HG03280 (cell line): Measurements from ENCODE around the gene MAP7.

Experiments
- ATAC-seq: cut with Tn5 transposase; IDR thresholded peaks from one replicate; pipeline ENCODE4 v1.9.1; 2021; ENCODE audit warnings: mild to moderate bottlenecking, moderate library complexity; ENCODE audit not compliant: unreplicated experiment

Gene MAP7

GRCh38 chr6:136534268-136534667, 16.0 kb downstream of the MAP7 start:
- no peak for ATAC-seq

DNA sequence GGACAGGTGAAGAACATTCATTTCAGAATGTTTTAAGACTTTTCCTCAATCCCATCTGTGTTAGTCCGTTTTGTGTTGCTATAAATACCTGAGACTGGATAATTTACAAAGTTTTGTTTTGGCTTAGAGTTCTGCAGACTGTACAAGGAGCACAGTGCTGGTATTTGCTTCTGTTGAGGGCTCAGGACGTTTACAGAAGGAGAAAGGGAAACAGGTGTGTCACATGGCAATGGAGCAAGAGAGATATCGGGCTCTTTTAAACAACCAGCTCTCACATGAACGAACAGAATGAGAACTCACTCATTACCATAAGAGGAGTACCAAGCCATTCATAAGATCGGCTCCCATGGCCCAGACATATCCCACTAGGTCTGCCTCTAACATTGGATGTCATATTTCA, 16.7 kb downstream of the MAP7 start:
- ATAC-seq, result no peak

DNA sequence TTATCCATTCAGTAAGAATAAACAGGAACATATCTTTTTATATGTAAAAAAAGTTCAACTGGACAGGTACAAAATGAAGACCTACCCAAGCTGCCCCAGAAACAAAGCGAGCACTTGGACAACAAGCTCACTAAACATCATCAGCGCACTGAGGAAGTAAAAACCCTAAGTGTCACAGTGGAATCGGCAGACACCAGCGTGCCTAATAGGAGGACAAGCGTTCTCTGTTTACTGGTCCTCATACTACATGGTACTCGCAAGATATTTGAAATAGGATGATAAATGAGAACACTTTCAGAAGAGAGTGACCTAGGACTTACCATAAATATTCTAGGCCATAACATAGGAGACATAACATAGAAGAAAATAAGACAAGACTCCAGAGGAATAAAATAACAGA, 18.2 kb downstream of the MAP7 start:
- ATAC-seq, result no peak

DNA sequence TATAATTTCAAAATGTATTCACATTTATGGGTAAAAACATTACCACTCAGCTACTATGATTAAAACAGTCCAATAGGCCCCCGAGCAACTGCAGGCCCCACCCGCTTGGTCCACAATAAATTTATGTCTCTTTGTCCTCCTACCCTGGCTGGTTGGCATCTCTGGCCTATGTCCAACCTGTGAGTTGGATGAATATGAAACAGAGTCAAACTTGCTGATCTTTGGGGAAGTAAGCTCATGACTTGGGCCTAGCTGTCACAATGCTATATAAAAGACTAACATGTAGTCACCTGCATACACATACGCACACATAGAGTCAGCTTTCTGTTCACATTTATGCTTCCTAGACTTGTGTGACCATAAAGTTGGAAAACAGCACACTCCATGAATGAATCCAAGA, 20.5 kb downstream of the MAP7 start:
- no peak for ATAC-seq

- ATAC-seq, result no peak
These were observed 21.7 kb downstream of the MAP7 start for GRCh38 chr6:136528477-136528876.

GRCh38 chr6:136527831-136528230, 22.4 kb downstream of the MAP7 start:
- ATAC-seq, result no peak

GRCh38 chr6:136526937-136527336, 23.3 kb downstream of the MAP7 start:
- no peak for ATAC-seq

DNA sequence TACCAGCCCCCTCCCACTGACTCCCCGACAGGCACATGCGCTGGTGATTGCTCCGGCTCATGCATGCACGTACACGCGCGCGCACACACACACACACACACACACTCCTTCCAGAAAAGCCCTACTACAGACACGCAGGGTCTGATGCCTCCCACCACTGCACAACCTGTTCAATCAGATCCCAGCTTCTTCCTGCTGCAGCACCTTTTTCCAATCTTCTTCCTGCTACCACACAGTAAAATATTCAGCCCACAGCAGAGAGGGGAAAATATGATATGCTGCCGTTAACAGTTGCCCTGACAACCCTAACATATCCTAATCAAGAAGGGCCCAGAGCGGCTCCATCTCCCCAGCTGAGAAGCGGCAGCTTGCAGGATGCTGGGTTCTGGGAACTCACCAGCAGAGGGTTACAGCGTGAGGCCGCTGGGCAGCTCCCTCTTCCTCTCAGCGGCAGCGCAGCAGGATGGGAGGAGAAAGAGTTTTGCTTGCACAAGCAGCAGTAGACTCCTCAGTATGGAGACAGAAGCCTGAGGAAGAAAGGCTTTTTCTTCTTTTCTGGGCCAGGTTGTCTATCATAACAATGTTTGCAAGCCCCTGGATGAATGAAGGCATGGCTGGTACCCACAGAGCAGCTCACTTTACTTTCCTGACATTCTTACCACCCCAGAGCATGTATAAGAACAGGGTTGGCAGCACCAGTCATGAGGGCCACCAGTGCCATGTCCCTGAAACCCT, 23.9 kb downstream of the MAP7 start:
- no peak for ATAC-seq

GRCh38 chr6:136525586-136526195, 24.5 kb downstream of the MAP7 start:
- no peak for ATAC-seq

GRCh38 chr6:136524936-136525413, 25.2 kb downstream of the MAP7 start:
- no peak for ATAC-seq

GRCh38 chr6:136524339-136524935, 25.8 kb downstream of the MAP7 start:
- ATAC-seq, result no peak

DNA sequence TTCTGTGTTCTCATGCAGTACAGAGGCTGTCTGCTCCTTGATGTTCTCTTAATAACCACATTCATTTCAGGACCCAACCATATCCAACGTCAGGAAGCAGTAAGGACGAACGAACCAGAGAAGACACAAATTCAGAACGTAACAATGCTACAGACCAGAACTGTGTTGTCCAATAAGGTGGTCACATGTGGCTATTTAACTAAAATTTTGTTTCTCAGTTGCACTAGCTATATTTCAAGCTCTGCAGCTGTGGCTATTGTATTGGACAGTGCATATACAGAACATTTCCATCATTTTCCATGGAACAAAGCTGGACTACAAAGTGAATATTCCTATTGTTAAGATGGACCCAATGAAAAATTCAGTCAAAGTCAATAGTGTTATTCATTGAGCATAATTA, 27.0 kb downstream of the MAP7 start:
- no peak for ATAC-seq

- no peak for ATAC-seq
These were observed 27.6 kb downstream of the MAP7 start for GRCh38 chr6:136522636-136523035.

- ATAC-seq, result no peak
These were observed 28.3 kb downstream of the MAP7 start for GRCh38 chr6:136521911-136522310.

DNA sequence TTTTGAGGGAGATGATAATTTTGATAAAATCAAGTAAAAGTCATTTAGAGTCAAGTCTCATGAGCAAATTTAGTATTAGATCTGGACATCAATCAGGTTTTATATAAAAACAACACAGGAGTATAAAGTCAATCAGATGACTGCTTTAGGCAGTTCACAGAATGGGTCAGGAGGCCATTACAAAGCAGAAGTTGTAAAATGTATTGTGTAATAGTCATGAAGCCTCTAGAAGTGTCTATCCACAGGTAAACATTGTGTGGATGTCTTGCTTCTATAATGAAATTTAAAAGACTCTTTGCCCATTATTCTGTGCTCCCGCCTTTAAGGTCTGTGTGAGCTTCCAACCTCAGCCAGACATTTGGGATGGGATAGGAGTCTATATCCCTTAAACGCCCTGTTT, 28.8 kb downstream of the MAP7 start:
- ATAC-seq, result no peak

GRCh38 chr6:136520517-136520916, 29.7 kb downstream of the MAP7 start:
- no peak for ATAC-seq

DNA sequence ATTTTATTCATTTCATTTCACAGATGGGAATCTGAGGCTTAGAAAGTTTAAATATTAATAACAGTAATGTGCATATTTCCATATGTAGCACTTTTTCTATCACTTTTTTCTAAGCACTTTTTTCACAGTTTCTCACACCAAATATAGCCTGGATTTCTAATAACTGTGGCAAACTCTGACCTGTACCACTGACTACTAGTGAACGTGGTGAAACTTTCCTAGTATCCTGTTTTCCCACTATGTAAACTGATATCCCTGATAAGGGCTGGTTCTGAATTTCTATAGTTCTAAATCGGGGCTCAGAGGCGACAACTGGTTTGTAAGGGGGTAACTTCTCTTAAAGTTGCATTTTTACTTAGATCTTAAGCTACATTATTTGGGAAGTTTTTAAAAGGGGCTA, 32.6 kb downstream of the MAP7 start:
- ATAC-seq, result no peak

DNA sequence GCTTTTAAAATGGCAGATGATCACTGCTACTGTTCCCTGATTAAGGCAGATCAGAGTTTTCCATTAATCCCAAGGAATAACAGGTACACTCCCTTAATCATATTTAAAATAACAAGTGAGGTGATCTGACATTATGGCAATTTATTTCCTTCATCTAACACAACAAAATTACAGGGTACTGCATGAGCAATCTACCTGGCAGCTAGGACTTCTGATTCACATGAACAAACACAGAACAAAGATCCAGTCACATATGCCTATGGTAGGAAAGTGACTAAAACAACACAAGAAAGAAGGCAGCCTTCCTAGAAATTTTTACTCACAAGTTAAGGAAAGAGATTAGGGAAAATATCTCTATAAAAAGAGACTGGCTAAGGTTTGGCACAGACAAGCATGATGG, 33.2 kb downstream of the MAP7 start:
- ATAC-seq, result no peak

DNA sequence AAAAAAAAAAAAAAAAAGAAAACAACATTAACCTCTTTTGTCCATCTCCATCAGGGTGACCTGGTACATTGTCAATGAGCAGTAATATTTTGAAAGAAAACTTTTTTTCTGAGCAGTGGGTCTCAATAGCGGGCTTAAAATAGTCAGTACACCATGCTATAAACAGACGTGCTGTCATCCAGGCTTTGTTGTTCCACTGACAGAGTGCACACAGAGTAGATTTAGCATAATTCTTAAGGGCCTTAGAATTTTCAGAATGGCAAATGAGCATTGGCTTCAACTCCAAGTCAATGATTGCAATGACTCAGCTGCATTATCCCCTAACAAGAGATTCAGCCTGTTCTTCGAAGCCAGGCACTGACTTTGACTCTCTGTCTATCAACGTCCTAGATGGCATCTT, 35.6 kb downstream of the MAP7 start:
- no peak for ATAC-seq

DNA sequence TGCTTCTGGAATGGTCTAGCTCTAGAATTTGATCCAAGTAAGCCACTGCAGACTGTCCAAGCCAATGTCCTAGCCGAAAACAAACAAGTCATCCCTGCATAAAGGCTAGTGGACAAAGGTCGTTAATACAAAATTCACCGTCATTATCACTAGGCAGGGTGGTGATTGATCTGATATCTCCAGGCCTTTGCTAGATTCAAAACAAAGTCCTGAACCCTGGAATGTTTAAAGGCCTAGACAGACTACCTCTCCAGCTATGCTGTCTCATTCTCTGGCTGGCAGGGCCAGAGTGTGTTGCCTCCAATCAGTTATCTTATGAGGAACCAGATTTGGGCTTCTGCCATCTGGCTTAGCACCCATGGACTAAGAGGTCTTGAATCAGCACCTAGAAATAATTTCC, 38.3 kb downstream of the MAP7 start:
- no peak for ATAC-seq

DNA sequence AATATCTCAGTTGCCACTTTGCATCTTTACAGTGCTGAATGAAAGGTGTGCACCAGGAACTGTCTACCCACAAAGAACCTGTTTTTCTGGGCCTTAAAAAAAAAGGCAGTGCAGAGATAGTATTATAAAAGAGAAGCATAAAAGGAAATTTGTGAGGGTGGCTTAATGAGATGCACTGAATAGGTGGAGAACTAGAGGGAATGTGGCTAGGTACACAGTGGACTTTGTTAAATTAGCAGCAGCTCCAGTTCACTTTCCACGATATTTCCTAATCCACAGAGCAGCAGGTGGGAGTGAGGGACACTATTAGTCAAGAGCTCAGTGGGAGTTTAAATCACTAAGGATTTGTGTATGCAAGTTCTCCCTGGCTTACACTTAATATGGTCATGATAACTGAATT, 38.8 kb downstream of the MAP7 start:
- no peak for ATAC-seq

DNA sequence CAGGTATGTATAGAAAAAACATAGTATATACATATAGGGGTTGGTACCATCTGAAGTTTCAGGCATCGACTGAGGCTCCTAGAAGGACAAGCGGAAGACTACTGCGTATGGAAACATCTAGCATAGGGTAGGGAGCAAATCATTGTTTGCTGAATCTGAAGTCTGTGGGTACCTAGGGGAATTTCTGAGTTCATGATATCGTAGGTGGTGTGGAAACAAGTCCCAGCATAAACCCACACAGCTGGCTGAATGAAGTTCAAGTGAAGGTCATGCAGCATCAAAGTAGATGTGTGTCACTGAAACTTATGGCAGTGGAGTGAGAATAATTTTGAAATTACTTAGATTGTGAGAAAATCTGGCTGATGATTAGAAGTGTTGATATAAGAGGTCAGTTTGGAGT, 39.4 kb downstream of the MAP7 start:
- no peak for ATAC-seq
